ENCODE data around the gene AIG1. TPM values are rescaled to one million over a fixed set of nuclear protein-coding genes. Genes with fewer than 3 reads are reported as not detected.

Gene AIG1
- total RNA-seq, 1 donor, result 70.9 TPM

GRCh38 chr6:143183666-143184065, 123.0 kb downstream of the AIG1 start:
- Histone ChIP-seq H3K27me3 (ENCODE audit: insufficient read depth, low read length) (no peaks in the 10 kb centered on the region), H2AFZ (ENCODE audit: low read length) (no peak overlapping the region), H3K79me2 (ENCODE audit: insufficient read depth, low read length) (peaks cover 3% of the 10 kb centered on the region), H3K4me2 (ENCODE audit: insufficient read depth, low read length) (no peak overlapping the region), H4K20me1 (ENCODE audit: insufficient read depth, low read length) (no peaks in the 10 kb centered on the region), H3K27ac (ENCODE audit: low read depth, low read length) (no peak overlapping the region), H3K9me3 (ENCODE audit: low read depth, low read length) (no peaks in the 10 kb centered on the region), H3K4me1 (ENCODE audit: insufficient read depth, low read length) (peaks cover 16% of the 10 kb centered on the region), H3K4me3 (ENCODE audit: insufficient read depth, low read length) (no peak overlapping the region), H3K36me3 (ENCODE audit: insufficient read depth, low read length) (no peaks in the 10 kb centered on the region)
- DNase-seq (ENCODE audit: insufficient read length, low spot score, missing footprints), result no peak
- TF ChIP-seq, protein P1, sequence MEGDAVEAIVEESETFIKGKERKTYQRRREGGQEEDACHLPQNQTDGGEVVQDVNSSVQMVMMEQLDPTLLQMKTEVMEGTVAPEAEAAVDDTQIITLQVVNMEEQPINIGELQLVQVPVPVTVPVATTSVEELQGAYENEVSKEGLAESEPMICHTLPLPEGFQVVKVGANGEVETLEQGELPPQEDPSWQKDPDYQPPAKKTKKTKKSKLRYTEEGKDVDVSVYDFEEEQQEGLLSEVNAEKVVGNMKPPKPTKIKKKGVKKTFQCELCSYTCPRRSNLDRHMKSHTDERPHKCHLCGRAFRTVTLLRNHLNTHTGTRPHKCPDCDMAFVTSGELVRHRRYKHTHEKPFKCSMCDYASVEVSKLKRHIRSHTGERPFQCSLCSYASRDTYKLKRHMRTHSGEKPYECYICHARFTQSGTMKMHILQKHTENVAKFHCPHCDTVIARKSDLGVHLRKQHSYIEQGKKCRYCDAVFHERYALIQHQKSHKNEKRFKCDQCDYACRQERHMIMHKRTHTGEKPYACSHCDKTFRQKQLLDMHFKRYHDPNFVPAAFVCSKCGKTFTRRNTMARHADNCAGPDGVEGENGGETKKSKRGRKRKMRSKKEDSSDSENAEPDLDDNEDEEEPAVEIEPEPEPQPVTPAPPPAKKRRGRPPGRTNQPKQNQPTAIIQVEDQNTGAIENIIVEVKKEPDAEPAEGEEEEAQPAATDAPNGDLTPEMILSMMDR (IDR thresholded peaks at IDR 0.05; ENCODE audit: extremely low read depth, low read depth, low read length), result no peak

GRCh38 chr6:143185288-143185687, 124.6 kb downstream of the AIG1 start:
- H3K4me3 ChIP-seq (ENCODE audit: insufficient read depth, low read length), result no peak overlapping the region
- no peaks in the 10 kb centered on the region for H3K36me3 ChIP-seq (ENCODE audit: insufficient read depth, low read length)
- H2AFZ ChIP-seq (ENCODE audit: low read length), result no peak overlapping the region
- H3K4me2 ChIP-seq (ENCODE audit: insufficient read depth, low read length), result no peak overlapping the region
- no peak overlapping the region for H3K27ac ChIP-seq (ENCODE audit: low read depth, low read length)
- H3K4me1 ChIP-seq (ENCODE audit: insufficient read depth, low read length), result peaks cover 22% of the 10 kb centered on the region
- TF ChIP-seq, protein P1 (IDR thresholded peaks at IDR 0.05; ENCODE audit: extremely low read depth, low read depth, low read length), result no peak
- no peaks in the 10 kb centered on the region for H3K9me3 ChIP-seq (ENCODE audit: low read depth, low read length)
- no peaks in the 10 kb centered on the region for H3K79me2 ChIP-seq (ENCODE audit: insufficient read depth, low read length)
- no peaks in the 10 kb centered on the region for H4K20me1 ChIP-seq (ENCODE audit: insufficient read depth, low read length)
- no peaks in the 10 kb centered on the region for H3K27me3 ChIP-seq (ENCODE audit: insufficient read depth, low read length)
- no peak for DNase-seq (ENCODE audit: insufficient read length, low spot score, missing footprints)

DNA sequence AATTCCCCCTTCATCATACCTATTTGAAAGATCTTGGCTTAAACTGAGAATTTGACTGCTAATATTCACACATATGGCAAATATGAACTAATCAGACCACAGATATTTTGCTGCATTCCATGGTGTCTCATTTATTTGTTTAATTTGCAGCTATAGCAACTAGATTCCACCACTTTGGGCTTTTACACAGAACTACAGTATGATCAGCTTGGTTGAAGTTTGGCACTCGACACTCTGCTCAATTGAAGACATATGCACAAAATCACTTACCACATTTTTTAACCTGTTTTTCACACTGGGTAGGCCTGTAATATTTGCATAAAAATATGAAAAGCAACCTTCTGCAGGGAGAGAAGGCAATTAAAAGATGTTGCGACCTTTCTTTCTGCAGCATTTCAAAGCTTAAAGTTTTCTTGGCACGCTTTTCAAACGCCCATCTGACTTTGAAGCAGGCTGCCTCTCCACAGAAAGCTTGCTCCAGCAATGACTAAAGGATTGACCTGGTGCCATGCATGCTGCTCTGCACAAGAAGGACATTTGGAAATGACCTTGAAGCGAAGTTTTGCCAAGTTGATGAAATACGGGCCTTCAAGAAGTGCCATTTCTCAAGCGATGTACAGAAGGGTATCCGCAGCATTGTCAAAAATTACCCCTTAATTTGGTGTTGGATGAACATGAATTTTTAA, 126.7 kb downstream of the AIG1 start:
- Histone ChIP-seq H3K9me3 (ENCODE audit: low read depth, low read length) (no peaks in the 10 kb centered on the region), H4K20me1 (ENCODE audit: insufficient read depth, low read length) (no peaks in the 10 kb centered on the region), H3K27ac (ENCODE audit: low read depth, low read length) (peak overlapping the region; percentile 19), H3K27me3 (ENCODE audit: insufficient read depth, low read length) (no peaks in the 10 kb centered on the region), H3K4me3 (ENCODE audit: insufficient read depth, low read length) (no peak overlapping the region), H2AFZ (ENCODE audit: low read length) (no peak overlapping the region), H3K36me3 (ENCODE audit: insufficient read depth, low read length) (no peaks in the 10 kb centered on the region), H3K4me1 (ENCODE audit: insufficient read depth, low read length) (peaks cover 15% of the 10 kb centered on the region), H3K79me2 (ENCODE audit: insufficient read depth, low read length) (no peaks in the 10 kb centered on the region), H3K4me2 (ENCODE audit: insufficient read depth, low read length) (peak overlapping the region; percentile 2)
- TF ChIP-seq, protein P1 (IDR thresholded peaks at IDR 0.05; ENCODE audit: extremely low read depth, low read depth, low read length), result no peak
- DNase-seq (ENCODE audit: insufficient read length, low spot score, missing footprints), result peak; percentile 66

DNA sequence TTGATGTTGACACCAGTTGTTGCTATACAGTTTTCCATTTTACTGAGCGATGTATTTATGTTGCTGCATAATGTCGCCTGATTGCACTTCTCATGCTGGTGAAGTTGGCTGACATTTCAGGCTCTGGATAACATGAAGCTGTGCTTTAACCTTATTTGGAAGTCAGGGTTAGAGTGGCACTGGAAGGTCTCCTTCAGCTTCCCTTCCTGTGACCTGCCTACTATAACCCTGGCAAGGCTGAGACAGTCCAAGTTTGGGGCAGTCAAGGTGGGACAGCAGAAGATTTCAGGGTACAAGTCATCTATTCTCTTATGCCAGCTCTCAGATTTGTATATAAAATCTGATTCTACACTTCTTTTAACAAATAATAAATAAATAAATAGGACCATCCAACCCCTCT, 127.6 kb downstream of the AIG1 start:
- H3K36me3 ChIP-seq (ENCODE audit: insufficient read depth, low read length), result no peaks in the 10 kb centered on the region

More for the DNA sequence above, 127.6 kb downstream of the AIG1 start:
- no peak for DNase-seq (ENCODE audit: insufficient read length, low spot score, missing footprints)
- Histone ChIP-seq H3K9me3 (ENCODE audit: low read depth, low read length) (no peaks in the 10 kb centered on the region), H3K27me3 (ENCODE audit: insufficient read depth, low read length) (no peaks in the 10 kb centered on the region), H2AFZ (ENCODE audit: low read length) (no peak overlapping the region), H3K4me3 (ENCODE audit: insufficient read depth, low read length) (no peak overlapping the region), H3K79me2 (ENCODE audit: insufficient read depth, low read length) (no peaks in the 10 kb centered on the region), H3K27ac (ENCODE audit: low read depth, low read length) (no peak overlapping the region), H3K4me1 (ENCODE audit: insufficient read depth, low read length) (peaks cover 15% of the 10 kb centered on the region), H4K20me1 (ENCODE audit: insufficient read depth, low read length) (no peaks in the 10 kb centered on the region), H3K4me2 (ENCODE audit: insufficient read depth, low read length) (no peak overlapping the region)
- TF ChIP-seq, protein P1 (IDR thresholded peaks at IDR 0.05; ENCODE audit: extremely low read depth, low read depth, low read length), result no peak
